Cardiac fibroblast (primary cell): ENCODE data around the gene MYADM.

ENCODE experiments used
- DNase-seq, 2 donors: peaks; one replicate each; pipeline versions ENCODE4 v3.0.0 to v3.0.0-alpha.2; 2010; ENCODE audit warnings: low read depth in 2 of 2
- H3K4me3 ChIP-seq, 2 donors: replicated peaks in 1 of 2; 1 replicate in 1 of 2; 2 replicates in 1 of 2; pipeline ENCODE4 v1.5.1; 2011; ENCODE audit warnings: low read depth in 2 of 2, low read length in 2 of 2, mild to moderate bottlenecking in 2 of 2, moderate library complexity in 1 of 2
- CTCF ChIP-seq: IDR thresholded peaks from one replicate; pipeline ENCODE4 v1.5.1; 2011; ENCODE audit warnings: low read depth, mild to moderate bottlenecking, low read length, inconsistent platforms

Gene MYADM

GRCh38 chr19:53916004-53916403 is 48.3 kb downstream of the MYADM start:
- TF ChIP-seq CTCF: no peak
- no peak overlapping the region for H3K4me3 ChIP-seq
- DNase-seq: no peak

GRCh38 chr19:53917356-53917755 is 49.7 kb downstream of the MYADM start:
- no peak for TF ChIP-seq CTCF
- no peak for DNase-seq
- H3K4me3 ChIP-seq: no peak overlapping the region
